Neural progenitor cell (in vitro differentiated cells): Measurements from ENCODE around the gene ADGRG1. TPM values are rescaled to one million over a fixed set of nuclear protein-coding genes. Genes with fewer than 3 reads are reported as not detected.

Source experiments
- DNase-seq: peaks from one replicate; pipeline ENCODE4 v3.0.0-alpha.2; 2016; ENCODE audit warnings: low spot score
- H2AFZ ChIP-seq: fragments of 200-600 bp; sonication (generic); replicated peaks from 2 replicates; pipeline ENCODE4 v1.6.1; 2016; ENCODE audit warnings: antibody characterized with exemption
- H3F3A ChIP-seq: fragments of 200-600 bp; sonication (generic); 2 replicates; pipeline ENCODE4 v1.6.1; 2016; ENCODE audit warnings: antibody characterized with exemption, low read depth
- H3K27ac ChIP-seq: fragments of 200-600 bp; sonication (generic); 2 replicates; pipeline ENCODE4 v1.5.1; 2016; ENCODE audit warnings: mild to moderate bottlenecking
- H3K27me3 ChIP-seq: fragments of 200-600 bp; sonication (generic); 2 replicates; pipeline ENCODE4 v1.6.1; 2016; ENCODE audit warnings: mild to moderate bottlenecking, moderate library complexity
- H3K36me3 ChIP-seq: fragments of 200-600 bp; sonication (generic); 2 replicates; pipeline ENCODE4 v1.5.1; 2016
- H3K4me1 ChIP-seq: fragments of 200-600 bp; sonication (generic); 2 replicates; pipeline ENCODE4 v1.6.1; 2016; ENCODE audit warnings: mixed run types
- H3K4me2 ChIP-seq: fragments of 200-600 bp; sonication (generic); 2 replicates; pipeline ENCODE4 v1.6.1; 2016
- H3K4me3 ChIP-seq: fragments of 200-600 bp; sonication (generic); 2 replicates; pipeline ENCODE4 v1.5.1; 2016
- H3K79me2 ChIP-seq: fragments of 200-600 bp; sonication (generic); 2 replicates; pipeline ENCODE4 v1.6.1; 2016; ENCODE audit warnings: low read depth
- H3K9ac ChIP-seq: fragments of 200-600 bp; sonication (generic); 2 replicates; pipeline ENCODE4 v1.6.1; 2016
- H3K9me3 ChIP-seq: fragments of 200-600 bp; sonication (generic); 2 replicates; pipeline ENCODE4 v1.5.1; 2016; ENCODE audit warnings: low read depth
- H4K20me1 ChIP-seq: fragments of 200-600 bp; sonication (generic); 2 replicates; pipeline ENCODE4 v1.6.1; 2016; ENCODE audit warnings: low read depth
- H3K27ac Mint-ChIP-seq: 3 replicates; pipeline ENCODE4 v1.8.0; 2021; ENCODE audit warnings: mixed read lengths
- H3K27me3 Mint-ChIP-seq: 2 replicates; pipeline ENCODE4 v1.8.0; 2022; ENCODE audit warnings: low read depth, mild to moderate bottlenecking, inconsistent platforms, moderate library complexity, mixed read lengths; ENCODE audit not compliant: insufficient read depth
- H3K36me3 Mint-ChIP-seq: 3 replicates; pipeline ENCODE4 v1.8.0; 2021; ENCODE audit warnings: mixed read lengths
- H3K4me1 Mint-ChIP-seq: 3 replicates; pipeline ENCODE4 v1.8.0; 2021; ENCODE audit warnings: mixed read lengths
- H3K4me3 Mint-ChIP-seq: 3 replicates; pipeline ENCODE4 v1.8.0; 2021; ENCODE audit warnings: mild to moderate bottlenecking, moderate library complexity, mixed read lengths
- H3K9me3 Mint-ChIP-seq: 3 replicates; pipeline ENCODE4 v1.8.0; 2020; ENCODE audit warnings: mixed read lengths
- EZH2 ChIP-seq: fragments of 200-600 bp; sonication (generic); IDR thresholded peaks from 2 replicates; pipeline ENCODE4 v1.6.1; 2017; ENCODE audit warnings: antibody characterized with exemption, mild to moderate bottlenecking, moderate library complexity
- EZH2phosphoT487 ChIP-seq: fragments of 200-600 bp; sonication (generic); IDR thresholded peaks from 2 replicates; pipeline ENCODE4 v1.6.1; 2017; ENCODE audit warnings: antibody characterized with exemption
- total RNA-seq: library from RNA; depleted of rRNA; stranded (reverse); fragments of >200 nt; gene quantifications from 2 replicates; pipeline ENCODE4 v1.2.3, GENCODE V29; 2015; ENCODE audit warnings: low replicate concordance
- TF ChIP-seq, protein P1 (sequence below): fragments of 200-600 bp; sonication (generic); IDR thresholded peaks from 2 replicates; pipeline ENCODE4 v1.5.1; 2017; ENCODE audit warnings: antibody characterized with exemption, mild to moderate bottlenecking

The ADGRG1 gene
- total RNA-seq, 1 donor from 2014 or later = 8.0 TPM

GRCh38 chr16:57653936-57654335 is 25.5 kb downstream of the ADGRG1 start:
- Histone ChIP-seq H2AFZ (no peak overlapping the region), H3K9ac (no peak overlapping the region), H3K27ac (no peak overlapping the region), H3K4me2 (no peak overlapping the region), H3K36me3 (no peaks in the 10 kb centered on the region), H3F3A (no peaks in the 10 kb centered on the region), H3K79me2 (no peaks in the 10 kb centered on the region), H3K4me1 (peaks cover 9% of the 10 kb centered on the region), H3K27me3 (no peaks in the 10 kb centered on the region), H4K20me1 (no peaks in the 10 kb centered on the region), H3K9me3 (no peaks in the 10 kb centered on the region), H3K4me3 (no peak overlapping the region)
- Mint-ChIP-seq H3K9me3 (no peaks in the 10 kb centered on the region), H3K27me3 (peaks cover 2% of the 10 kb centered on the region), H3K4me3 (no peak overlapping the region), H3K27ac (peak overlapping the region; percentile 82), H3K36me3 (peaks cover 4% of the 10 kb centered on the region), H3K4me1 (peaks cover 12% of the 10 kb centered on the region)
- DNase-seq = no peak
- TF ChIP-seq EZH2phosphoT487 = no peak

DNA sequence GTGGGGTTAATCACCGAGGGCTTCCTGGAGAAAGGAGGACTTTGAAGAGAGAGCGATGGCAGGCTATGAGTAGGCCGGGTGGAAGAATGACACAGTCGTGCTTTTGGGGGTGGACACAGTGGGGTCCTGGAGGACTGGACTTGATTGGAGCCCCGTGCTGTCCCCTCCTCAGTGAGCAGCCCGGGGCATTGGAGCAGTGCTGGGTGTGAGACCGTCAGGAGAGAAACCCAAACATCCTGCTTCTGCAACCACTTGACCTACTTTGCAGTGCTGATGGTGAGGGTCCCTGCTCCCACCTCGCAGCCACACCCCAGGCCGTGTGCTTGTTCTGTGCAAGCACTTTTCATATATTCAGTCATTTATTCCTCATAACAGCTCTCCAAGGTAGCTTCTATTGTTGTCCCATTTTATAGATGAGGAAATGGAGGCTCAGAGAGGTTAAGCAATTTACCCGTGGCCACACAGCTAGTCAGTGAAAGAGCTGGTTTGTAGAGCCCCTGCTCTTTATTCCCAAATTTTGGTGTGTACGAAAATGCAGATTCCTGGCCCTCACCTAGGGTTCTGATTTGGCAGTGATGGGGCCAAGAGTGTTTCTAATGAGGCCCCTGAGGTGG is 28.0 kb downstream of the ADGRG1 start:
- TF ChIP-seq, protein P1, sequence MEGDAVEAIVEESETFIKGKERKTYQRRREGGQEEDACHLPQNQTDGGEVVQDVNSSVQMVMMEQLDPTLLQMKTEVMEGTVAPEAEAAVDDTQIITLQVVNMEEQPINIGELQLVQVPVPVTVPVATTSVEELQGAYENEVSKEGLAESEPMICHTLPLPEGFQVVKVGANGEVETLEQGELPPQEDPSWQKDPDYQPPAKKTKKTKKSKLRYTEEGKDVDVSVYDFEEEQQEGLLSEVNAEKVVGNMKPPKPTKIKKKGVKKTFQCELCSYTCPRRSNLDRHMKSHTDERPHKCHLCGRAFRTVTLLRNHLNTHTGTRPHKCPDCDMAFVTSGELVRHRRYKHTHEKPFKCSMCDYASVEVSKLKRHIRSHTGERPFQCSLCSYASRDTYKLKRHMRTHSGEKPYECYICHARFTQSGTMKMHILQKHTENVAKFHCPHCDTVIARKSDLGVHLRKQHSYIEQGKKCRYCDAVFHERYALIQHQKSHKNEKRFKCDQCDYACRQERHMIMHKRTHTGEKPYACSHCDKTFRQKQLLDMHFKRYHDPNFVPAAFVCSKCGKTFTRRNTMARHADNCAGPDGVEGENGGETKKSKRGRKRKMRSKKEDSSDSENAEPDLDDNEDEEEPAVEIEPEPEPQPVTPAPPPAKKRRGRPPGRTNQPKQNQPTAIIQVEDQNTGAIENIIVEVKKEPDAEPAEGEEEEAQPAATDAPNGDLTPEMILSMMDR = no peak
- TF ChIP-seq EZH2phosphoT487 (no peak), EZH2 (no peak)
- Mint-ChIP-seq H3K4me1 (peaks cover 12% of the 10 kb centered on the region), H3K4me3 (no peak overlapping the region), H3K9me3 (no peaks in the 10 kb centered on the region), H3K27ac (no peak overlapping the region), H3K36me3 (peaks cover 3% of the 10 kb centered on the region), H3K27me3 (peaks cover 5% of the 10 kb centered on the region)
- no peak overlapping the region for H3K4me3 ChIP-seq
- peaks cover 9% of the 10 kb centered on the region for H3K4me1 ChIP-seq
- DNase-seq = no peak
- no peaks in the 10 kb centered on the region for H3K36me3 ChIP-seq
- no peaks in the 10 kb centered on the region for H3F3A ChIP-seq
- no peaks in the 10 kb centered on the region for H3K9me3 ChIP-seq
- H3K27me3 ChIP-seq = no peaks in the 10 kb centered on the region
- H3K9ac ChIP-seq = no peak overlapping the region
- no peak overlapping the region for H2AFZ ChIP-seq
- no peak overlapping the region for H3K27ac ChIP-seq
- H4K20me1 ChIP-seq = no peaks in the 10 kb centered on the region
- H3K4me2 ChIP-seq = no peak overlapping the region
- no peaks in the 10 kb centered on the region for H3K79me2 ChIP-seq

DNA sequence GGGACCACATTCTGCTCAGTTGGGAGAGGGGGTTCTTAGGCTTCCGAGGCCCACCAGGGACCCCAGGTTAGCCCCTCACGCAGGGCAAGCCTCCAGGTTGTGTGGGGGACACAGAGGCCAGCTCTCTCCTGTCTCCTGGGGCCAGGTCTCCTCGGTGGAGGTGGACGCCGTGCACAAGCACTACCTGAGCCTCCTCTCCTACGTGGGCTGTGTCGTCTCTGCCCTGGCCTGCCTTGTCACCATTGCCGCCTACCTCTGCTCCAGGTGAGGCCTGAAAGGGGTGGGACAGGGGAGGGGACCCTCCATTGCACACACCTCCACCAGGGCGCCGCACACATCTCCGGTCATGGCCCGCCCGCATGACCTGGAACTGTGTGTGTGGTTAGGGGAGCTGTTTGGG is 28.8 kb downstream of the ADGRG1 start:
- H3F3A ChIP-seq = no peaks in the 10 kb centered on the region
- H3K4me1 ChIP-seq = peaks cover 9% of the 10 kb centered on the region
- no peak for DNase-seq
- H3K79me2 ChIP-seq = no peaks in the 10 kb centered on the region
- H3K4me3 ChIP-seq = no peak overlapping the region
- no peak for TF ChIP-seq EZH2phosphoT487
- TF ChIP-seq, protein P1 = no peak
- no peak for TF ChIP-seq EZH2
- H3K27me3 Mint-ChIP-seq = peaks cover 7% of the 10 kb centered on the region
- H2AFZ ChIP-seq = no peak overlapping the region
- no peak overlapping the region for H3K4me3 Mint-ChIP-seq
- peaks cover 9% of the 10 kb centered on the region for H3K4me1 Mint-ChIP-seq
- H3K9me3 ChIP-seq = no peaks in the 10 kb centered on the region
- no peaks in the 10 kb centered on the region for H3K9me3 Mint-ChIP-seq
- H3K36me3 ChIP-seq = no peaks in the 10 kb centered on the region
- H3K4me2 ChIP-seq = no peak overlapping the region
- H3K27ac Mint-ChIP-seq = no peak overlapping the region
- H3K27ac ChIP-seq = no peak overlapping the region
- no peaks in the 10 kb centered on the region for H4K20me1 ChIP-seq
- no peaks in the 10 kb centered on the region for H3K27me3 ChIP-seq
- H3K9ac ChIP-seq = no peak overlapping the region
- peaks cover 4% of the 10 kb centered on the region for H3K36me3 Mint-ChIP-seq

- peaks cover 4% of the 10 kb centered on the region for H3K36me3 Mint-ChIP-seq
- Histone ChIP-seq H2AFZ (no peak overlapping the region), H3K27me3 (no peaks in the 10 kb centered on the region), H3K36me3 (no peaks in the 10 kb centered on the region), H3K9me3 (no peaks in the 10 kb centered on the region), H3K9ac (no peak overlapping the region), H3F3A (no peaks in the 10 kb centered on the region), H3K4me3 (no peak overlapping the region), H3K27ac (no peak overlapping the region), H3K79me2 (no peaks in the 10 kb centered on the region), H4K20me1 (no peaks in the 10 kb centered on the region), H3K4me2 (no peak overlapping the region), H3K4me1 (peaks cover 3% of the 10 kb centered on the region)
- H3K9me3 Mint-ChIP-seq = no peaks in the 10 kb centered on the region
- no peak overlapping the region for H3K27ac Mint-ChIP-seq
- H3K4me1 Mint-ChIP-seq = peaks cover 8% of the 10 kb centered on the region
- TF ChIP-seq, protein P1 = no peak
- no peak for TF ChIP-seq EZH2phosphoT487
- no peak for TF ChIP-seq EZH2
- H3K4me3 Mint-ChIP-seq = no peak overlapping the region
- H3K27me3 Mint-ChIP-seq = peaks cover 7% of the 10 kb centered on the region
- DNase-seq = no peak
Measured at GRCh38 chr16:57658130-57658877, 29.9 kb downstream of the ADGRG1 start.
